ENCODE measurements around the gene TAL1.

- TF ChIP-seq CTCF (conservative IDR thresholded peaks at IDR 0.05 in 1 of 2, IDR thresholded peaks at IDR 0.05 in 1 of 2; ENCODE audit: extremely low read depth in 1 of 2, insufficient read depth in 1 of 2, low read depth in 1 of 2, low read length in 2 of 2) (no peak), EZH2 (IDR thresholded peaks at IDR 0.05; ENCODE audit: borderline replicate concordance, low read length) (no peak)
Observed at GRCh38 chr1:47209725-47210325, 22.2 kb downstream of the TAL1 start.
